Stimulated activated CD4-positive, alpha-beta T cell treated with anti-CD3 and anti-CD28 coated beads, TNF-alpha, amount 100 ng/mL, for 24 hours (primary cell): Measurements from ENCODE around the gene OR1A2.
"Not testable (repeated sequence)": the region's sequence is repeated elsewhere in the genome, so short reads cannot be mapped to it uniquely, and the experiment has no call there.

Source experiments
- DNase-seq, 3 experiments: peaks; one replicate each; pipeline ENCODE4 v3.0.0-alpha.2; 2020; ENCODE audit warnings: low read depth in 3 of 3

OR1A2 gene, protein sequence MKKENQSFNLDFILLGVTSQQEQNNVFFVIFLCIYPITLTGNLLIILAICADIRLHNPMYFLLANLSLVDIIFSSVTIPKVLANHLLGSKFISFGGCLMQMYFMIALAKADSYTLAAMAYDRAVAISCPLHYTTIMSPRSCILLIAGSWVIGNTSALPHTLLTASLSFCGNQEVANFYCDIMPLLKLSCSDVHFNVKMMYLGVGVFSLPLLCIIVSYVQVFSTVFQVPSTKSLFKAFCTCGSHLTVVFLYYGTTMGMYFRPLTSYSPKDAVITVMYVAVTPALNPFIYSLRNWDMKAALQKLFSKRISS

DNA sequence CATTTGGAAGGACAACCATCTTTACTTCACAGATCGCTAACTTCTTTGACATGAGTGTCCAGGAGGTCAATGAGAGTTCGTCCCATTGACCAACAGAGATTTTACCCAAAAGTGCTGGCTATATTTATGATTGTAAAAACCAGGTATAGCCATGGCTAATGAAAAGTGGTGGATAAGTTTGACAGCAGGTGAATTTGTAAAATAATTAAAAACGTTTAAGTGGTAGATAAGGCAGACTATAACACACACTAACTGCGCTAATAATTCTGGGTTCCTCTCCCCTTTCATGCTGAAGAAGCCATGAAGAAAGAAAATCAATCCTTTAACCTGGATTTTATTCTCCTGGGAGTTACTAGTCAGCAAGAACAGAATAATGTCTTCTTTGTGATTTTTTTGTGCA lies at the start of gene OR1A2:
OR1A2 (plus strand) TSS at position 301 of the 400 bp plus-strand sequence; CDS start at position 301, 0 bp downstream.
- no peak for DNase-seq

DNA sequence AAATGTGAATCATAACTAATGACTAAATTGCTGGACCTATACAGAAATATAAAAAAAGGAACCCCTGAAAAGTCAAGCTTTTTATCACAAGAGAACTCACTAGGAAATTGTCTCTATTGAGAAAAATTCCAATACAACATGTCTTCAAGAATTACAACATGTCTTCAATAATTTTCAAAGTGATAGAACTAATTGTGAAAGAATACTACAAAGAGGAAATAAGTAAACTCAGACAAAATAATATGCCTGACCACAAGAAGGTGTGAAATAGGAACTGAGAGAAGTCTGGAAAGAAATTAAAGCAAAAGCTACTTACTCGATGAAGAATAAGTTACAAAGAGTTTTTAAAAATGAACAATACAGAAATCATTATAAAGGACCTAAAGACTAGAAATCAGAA lies 40.1 kb upstream of the OR1A2 start:
- DNase-seq = no peak

DNA sequence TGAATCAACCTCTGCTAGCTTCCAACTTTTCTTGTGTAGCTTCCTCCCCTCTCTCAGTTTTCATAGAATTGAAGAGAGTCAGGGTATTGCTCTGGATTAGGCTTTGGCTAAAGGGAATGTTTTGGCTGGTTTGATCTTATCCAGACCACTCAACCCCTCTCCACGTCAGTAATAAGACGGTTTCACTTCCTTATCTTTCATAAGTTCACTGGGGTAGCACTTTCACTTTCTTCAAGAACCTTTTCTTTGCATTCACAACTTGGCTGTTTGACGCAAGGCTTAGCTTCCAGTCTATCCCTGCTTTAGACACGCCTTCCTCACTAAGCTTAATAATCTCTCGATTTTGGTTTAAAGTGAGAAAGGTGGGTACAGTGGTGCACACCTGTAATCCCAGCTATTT lies 29.7 kb upstream of the OR1A2 start:
- DNase-seq = no peak

DNA sequence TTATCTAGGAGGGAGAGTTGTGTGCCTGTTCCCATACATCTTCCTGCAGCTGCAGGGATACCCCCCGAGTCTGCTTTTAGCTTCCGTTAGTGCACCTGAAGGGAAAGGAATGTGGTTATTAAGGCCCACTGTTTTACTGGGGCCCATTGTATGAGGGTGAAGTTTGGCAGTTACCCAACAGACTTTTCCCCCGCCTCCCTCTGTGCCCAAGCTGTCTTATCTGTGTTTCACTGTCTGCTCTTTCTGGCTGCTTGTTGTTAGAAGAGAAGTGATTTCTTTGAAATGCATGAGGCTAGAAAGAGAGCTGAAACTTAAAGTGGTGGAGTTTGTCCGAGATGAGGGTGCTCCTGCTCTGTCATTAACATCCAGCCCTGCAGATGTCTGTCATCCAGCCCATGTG lies 7.4 kb upstream of the OR1A2 start:
- DNase-seq = no peak

DNA sequence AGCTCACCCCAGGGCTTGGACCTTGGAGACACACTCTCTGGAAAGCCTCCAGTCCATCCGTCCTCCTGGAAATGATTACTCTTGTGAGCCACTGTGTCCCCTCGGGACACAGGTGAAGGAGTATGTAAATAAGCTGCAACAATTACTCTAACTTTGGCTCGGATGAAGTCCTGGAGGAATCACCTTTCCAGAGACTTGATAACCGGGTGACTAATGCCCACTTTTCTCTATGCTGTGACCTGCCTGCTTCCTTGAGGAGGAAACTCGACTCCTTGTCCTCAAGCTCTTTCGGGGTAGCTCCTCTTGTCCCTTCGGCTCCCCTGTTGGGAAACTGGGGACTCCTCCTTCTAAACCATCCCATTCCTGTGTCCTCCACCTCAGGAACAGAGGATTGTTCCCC lies 10.0 kb downstream of the OR1A2 start, which contains the start of gene OR1A1:
OR1A1 (plus strand) TSS at position 301 of the 400 bp plus-strand sequence. CDS start 7,954 bp downstream, outside the sequence.
- no peak for DNase-seq

DNA sequence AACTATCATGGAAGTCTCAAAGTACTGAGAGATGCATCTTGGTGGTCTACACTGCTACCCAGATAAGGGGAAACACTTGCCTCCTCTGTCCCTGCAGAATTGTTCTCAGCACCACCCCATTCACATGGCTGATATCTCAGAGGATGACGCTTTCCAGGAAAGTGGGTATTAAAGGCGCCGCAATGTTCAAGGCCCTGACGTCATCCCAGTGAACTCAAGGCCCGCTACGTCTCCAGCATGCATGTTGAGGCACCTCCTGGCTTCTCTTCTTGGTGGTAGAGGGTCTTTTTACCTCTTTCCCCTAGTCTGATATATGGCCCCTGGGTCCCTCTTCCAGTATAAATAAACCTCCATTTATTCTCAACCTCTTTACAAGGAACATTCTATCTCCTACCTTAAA lies 11.2 kb downstream of the OR1A2 start:
- DNase-seq = no peak

DNA sequence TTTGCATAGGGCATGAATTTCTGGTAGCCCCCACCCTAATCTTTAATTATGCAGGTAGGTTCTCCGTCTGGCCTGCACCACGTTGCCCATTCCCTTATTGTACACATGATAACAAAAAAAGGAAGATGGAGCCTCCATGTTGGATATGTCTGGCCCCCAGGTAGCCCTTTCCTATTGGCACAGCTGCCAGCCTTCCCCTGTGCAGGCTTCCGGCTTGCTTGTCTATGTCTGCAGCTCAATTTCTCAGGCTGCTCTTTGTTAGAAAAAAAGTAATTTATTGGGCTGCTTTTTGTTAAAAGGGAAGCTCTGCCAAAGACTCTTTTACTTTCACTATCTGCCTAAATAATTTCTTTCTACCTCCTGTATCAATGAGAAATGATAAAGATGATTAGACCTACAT lies 15.7 kb downstream of the OR1A2 start:
- no peak for DNase-seq

DNA sequence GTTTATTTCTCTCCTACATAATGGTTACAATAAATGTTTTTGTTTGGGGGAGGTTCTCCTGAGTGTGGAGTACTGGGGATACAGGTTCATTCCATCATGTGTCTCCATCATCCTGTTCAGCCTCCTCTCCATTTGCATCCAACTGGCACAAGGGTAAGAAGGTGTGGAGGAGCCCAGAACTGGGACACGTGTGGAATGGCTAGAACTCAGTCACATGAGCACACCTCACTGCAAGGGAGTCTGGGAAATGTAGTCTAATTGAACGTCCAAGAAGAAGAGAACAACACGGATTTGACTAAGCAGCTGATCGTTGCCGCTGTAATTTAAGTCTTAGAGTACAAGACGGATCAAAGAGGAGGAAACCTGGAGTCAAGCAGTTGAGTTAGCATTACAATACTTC lies 16.3 kb downstream of the OR1A2 start:
- DNase-seq = no peak

DNA sequence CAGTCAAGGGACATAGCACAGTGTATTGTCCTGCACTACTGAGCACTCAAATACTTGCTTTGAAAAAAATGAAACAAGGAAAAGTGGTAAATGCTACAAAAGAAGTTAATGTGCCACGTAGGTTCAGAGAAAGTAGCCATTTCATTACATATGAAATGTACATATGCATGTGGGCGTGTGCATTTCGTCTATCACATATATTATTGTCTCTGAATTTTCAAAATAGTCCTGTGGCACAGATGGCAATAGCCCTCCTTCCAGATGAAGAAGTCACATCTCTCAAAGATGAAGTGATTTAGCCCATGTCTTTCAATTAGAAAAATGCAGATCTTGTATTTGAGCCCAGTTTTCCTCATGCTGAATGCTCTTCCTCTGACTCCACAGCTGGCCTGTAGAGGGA lies 22.7 kb downstream of the OR1A2 start:
- not testable (repeated sequence) for DNase-seq

DNA sequence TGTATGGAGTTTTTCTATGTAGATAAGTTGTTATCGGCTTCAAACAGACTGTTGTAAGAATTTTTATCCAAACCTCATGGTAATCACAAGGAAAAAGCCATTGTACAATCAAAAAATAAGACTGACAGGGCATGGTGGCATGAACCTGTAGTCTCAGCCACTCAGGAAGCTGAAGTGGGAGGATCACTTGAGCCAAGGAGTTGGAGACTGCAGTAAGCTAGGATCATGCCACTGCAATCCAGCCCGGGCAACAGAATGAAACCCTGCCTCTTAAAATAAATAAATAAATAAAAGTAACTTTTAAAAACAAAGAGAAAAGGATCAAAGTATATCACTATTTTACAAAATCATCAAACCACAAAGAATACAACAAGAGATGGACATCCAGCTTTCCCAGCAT lies 24.5 kb downstream of the OR1A2 start:
- no peak for DNase-seq

DNA sequence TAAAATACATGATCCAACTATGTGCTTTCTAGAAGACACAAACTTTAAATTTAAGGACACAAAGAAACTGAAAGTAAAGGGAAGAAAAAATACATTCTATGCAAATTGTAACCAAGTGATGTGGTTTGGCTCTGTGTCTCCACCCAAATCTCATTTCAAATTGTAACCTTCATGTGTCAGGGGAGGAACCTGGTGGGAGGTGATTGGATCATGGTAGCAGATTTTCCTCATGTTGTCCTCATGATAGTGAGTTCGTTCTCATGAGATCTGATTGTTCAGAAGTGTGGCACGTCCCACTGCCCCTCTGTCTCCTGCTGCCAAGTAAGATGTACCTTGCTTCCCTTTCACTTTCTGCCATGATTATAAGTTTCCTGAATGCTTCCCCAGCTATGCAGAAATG lies 25.2 kb downstream of the OR1A2 start:
- no peak for DNase-seq

DNA sequence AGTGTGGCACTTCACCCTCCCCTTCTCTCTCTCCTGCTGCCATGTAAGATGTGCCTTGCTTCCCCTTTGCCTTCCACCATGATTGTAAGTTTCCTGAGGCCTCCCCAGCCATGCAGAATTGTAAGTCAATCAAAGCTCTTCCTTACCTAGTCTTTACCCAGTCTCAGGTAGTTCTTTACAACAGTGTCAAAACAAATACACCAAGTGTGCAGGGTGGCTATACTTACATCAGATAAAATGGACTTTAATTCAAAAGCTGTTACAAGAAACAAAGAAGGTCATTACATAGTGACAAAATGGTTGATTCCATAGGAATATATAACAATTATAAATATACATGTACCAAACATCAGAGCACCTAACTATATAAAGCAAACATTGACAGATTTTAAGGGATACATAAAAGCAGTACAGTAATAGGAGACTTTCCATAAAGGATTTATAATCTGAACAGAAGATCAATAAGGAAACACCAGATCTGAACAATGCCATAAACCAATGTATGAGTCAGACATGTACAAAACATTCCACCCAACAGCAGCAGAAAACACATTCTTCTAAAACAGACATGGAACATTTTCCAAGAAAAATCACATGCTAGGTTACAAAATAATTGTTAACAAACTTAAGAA lies 27.5 kb downstream of the OR1A2 start:
- DNase-seq = not testable (repeated sequence)

DNA sequence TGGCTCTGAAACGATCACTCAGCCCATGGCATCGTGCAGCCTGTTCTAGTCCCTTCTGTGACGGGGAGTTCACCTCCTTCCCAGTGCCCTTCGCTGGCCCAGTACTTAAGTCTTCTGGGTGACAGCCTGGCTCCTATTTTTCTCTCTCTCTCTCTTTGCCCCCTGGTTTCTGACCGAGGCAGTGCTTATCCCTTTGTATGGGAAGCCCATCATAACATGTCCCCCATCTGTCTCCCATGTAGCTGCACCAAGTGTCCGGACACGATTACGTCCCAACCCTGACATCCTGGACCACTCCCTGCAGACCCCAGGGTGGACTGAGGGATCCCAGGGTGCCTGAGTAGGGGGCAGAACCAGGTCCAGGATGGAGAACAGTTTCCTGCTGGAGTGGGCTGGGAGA lies 35.0 kb downstream of the OR1A2 start:
- DNase-seq = not testable (repeated sequence)

DNA sequence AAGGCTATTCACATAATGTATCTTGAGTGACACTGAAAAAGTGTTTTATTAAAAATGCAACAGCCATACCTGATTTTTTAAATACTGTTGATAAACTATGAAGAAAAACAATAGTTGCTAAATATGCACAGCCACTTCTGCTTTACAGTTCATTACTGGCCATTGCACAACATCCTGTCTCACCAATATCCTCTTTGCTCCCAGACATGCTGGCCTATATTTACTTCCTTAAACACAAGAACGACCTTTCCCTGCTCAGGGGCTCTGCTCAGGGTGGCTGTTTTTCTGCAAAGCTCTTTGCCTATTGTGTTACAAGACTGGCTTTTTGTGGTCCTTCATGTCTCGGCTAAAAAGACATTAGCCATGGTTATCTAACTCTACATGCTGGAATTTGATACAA lies 41.4 kb downstream of the OR1A2 start:
- DNase-seq = not testable (repeated sequence)

DNA sequence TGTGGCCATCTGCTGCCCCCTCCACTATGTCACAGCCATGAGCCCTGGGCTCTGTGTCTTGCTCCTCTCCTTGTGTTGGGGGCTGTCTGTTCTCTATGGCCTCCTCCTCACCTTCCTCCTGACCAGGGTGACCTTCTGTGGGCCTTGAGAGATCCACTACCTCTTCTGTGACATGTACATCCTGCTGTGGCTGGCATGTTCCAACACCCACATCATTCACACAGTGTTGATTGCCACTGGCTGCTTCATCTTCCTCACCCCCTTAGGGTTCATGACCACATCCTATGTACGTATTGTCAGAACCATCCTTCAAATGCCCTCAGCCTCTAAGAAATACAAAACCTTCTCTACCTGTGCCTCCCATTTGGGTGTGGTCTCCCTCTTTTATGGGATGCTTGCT lies 43.7 kb downstream of the OR1A2 start:
- DNase-seq = not testable (repeated sequence)

DNA sequence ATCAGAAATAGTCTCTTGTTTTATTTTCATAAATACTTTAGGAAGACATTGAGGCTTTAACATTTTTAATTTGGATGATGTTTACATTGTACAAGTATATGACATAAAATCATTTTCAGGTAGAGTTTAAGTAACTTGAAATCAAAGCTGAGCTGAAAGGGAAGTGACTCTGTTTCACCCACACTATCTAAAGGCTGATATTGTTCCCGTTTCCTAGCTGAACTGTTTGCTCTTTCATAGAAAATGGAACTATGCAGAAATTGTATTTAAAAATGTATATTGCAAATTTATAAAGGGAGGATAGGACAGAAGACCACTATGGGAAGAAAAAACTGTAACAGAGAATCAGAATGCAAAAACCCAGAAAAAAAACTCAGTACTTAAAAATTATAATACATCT lies 47.5 kb downstream of the OR1A2 start:
- not testable (repeated sequence) for DNase-seq
